ENCODE results near the gene ZNF768.

Gene ZNF768

GRCh38 chr16:30474074-30474452, 52.3 kb downstream of the ZNF768 start:
- DNase-seq: no peak

All from hypothalamus (tissue), 51 donors.